Esophagus muscularis mucosa (tissue), 3 donors: ENCODE data around the gene MMADHC.

ENCODE experiments used
- CTCF ChIP-seq, 3 experiments: fragments of 200-600 bp in 2 of 3; fragments of 450-650 bp in 1 of 3; sonication (generic) in 2 of 3; IDR thresholded peaks; one replicate each; pipeline ENCODE4 v1.5.1; 2017 to 2019; ENCODE audit warnings: antibody characterized with exemption in 3 of 3, mild to moderate bottlenecking in 2 of 3, moderate library complexity in 1 of 3
- POLR2A ChIP-seq: fragments of 450-650 bp; IDR thresholded peaks from one replicate; pipeline ENCODE4 v1.6.1; 2017; ENCODE audit warnings: antibody characterized with exemption, moderate library complexity, mild to moderate bottlenecking, low read depth

DNA sequence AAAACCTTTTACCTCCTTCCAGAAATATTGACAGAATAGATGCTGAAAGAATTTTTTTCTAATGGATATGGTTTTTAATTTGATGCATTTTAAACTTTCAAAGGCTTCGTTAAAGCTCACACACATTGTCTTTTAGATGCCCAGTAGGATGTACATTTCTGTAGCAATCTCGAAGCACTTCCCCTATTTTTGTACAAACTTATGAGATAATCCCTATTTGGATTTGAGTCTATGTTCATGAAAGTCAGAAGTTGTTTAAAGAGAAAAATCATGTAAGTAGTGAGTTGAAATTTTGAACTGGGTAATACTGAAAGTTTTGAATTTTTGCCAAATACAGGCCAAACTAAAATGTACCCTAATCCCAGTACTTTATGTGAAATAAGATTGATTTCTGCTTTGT lies 38.1 kb upstream of the MMADHC start:
- TF ChIP-seq CTCF (IDR thresholded peaks at IDR 0.05): no peak
- TF ChIP-seq POLR2A: no peak
